H1 (cell line): ENCODE measurements around the gene TLE1. TPM values are rescaled to one million over a fixed set of nuclear protein-coding genes. Genes with fewer than 3 reads are reported as not detected.

ENCODE experiments used
- CTCF ChIA-PET: fragments of 300-600 bp; sonication (Branson Sonifier 250); formaldehyde crosslinking; loops from one replicate; lab custom pipeline; 2021; ENCODE audit not compliant: partially characterized antibody; lab: Charles Lee
- POLR2A ChIA-PET: fragments of 300-600 bp; sonication (Branson Sonifier 250); formaldehyde crosslinking; loops from one replicate; lab custom pipeline; 2021; ENCODE audit warnings: inconsistent platforms; ENCODE audit not compliant: partially characterized antibody; lab: Charles Lee
- DNase-seq, 2 experiments: peaks; one replicate each; pipeline versions ENCODE4 v3.0.0 to v3.0.0-alpha.2; 2010 to 2022; ENCODE audit warnings: low spot score in 2 of 2, low read depth in 1 of 2, mixed read lengths in 1 of 2
- FAIRE-seq: peaks from 2 replicates; lab custom pipeline; 2011; peaks lifted over from hg19 to GRCh38; lab: Jason Lieb, UNC
- H2AFZ ChIP-seq: 2 replicates; pipeline ENCODE4 v1.8.1; 2012; ENCODE audit warnings: low read length, inconsistent platforms
- H2AK5ac ChIP-seq: 2 replicates; pipeline ENCODE4 v1.6.1; 2013; ENCODE audit warnings: low read depth, low read length
- H2BK120ac ChIP-seq: replicated peaks from 2 replicates; pipeline ENCODE3; 2013; ENCODE audit warnings: low read depth, low read length, inconsistent platforms
- H2BK12ac ChIP-seq: 2 replicates; pipeline ENCODE4 v1.6.1; 2013; ENCODE audit warnings: low read depth, low read length
- H2BK15ac ChIP-seq: 2 replicates; pipeline ENCODE4 v1.6.1; 2013; ENCODE audit warnings: low read length
- H2BK20ac ChIP-seq: 2 replicates; pipeline ENCODE4 v1.6.1; 2013; ENCODE audit warnings: low read length
- H2BK5ac ChIP-seq: 2 replicates; pipeline ENCODE4 v1.6.1; 2013; ENCODE audit warnings: low read depth, low read length
- H3K14ac ChIP-seq: 2 replicates; pipeline ENCODE4 v1.6.1; 2013; ENCODE audit warnings: inconsistent platforms; ENCODE audit not compliant: insufficient read length
- H3K18ac ChIP-seq: 2 replicates; pipeline ENCODE4 v1.6.1; 2013; ENCODE audit warnings: low read length; ENCODE audit errors: extremely low read depth
- H3K23ac ChIP-seq: 2 replicates; pipeline ENCODE4 v1.6.1; 2013; ENCODE audit warnings: inconsistent platforms; ENCODE audit not compliant: insufficient read length
- H3K23me2 ChIP-seq: 2 replicates; pipeline ENCODE4 v1.6.1; 2013; ENCODE audit warnings: low read depth, low read length
- H3K27ac ChIP-seq: 2 replicates; pipeline ENCODE4 v1.6.1; 2011; ENCODE audit warnings: low read depth, low read length, inconsistent platforms
- H3K27me3 ChIP-seq, 4 experiments: replicated peaks in 1 of 4; 1 replicate in 1 of 4; 2 replicates in 3 of 4; pipeline versions ENCODE4 v1.6.1 to v1.8.1; 2011 to 2013; ENCODE audit warnings: low read length in 3 of 4, mild to moderate bottlenecking in 3 of 4, inconsistent platforms in 2 of 4, mixed read lengths in 2 of 4, moderate library complexity in 1 of 4; ENCODE audit not compliant: control insufficient read depth in 3 of 4, insufficient read depth in 3 of 4; ENCODE audit errors: extremely low read depth in 1 of 4
- H3K36me3 ChIP-seq, 4 experiments: 2 replicates each; pipeline versions ENCODE4 v1.6.1 to v1.8.1; 2011 to 2013; ENCODE audit warnings: mild to moderate bottlenecking in 4 of 4, low read length in 3 of 4, moderate library complexity in 2 of 4, control low read depth in 1 of 4, inconsistent platforms in 1 of 4; ENCODE audit not compliant: insufficient read depth in 4 of 4, control insufficient read depth in 2 of 4
- H3K4ac ChIP-seq: replicated peaks from 2 replicates; pipeline ENCODE3; 2013; ENCODE audit warnings: low read length, low read depth, mixed read lengths, inconsistent platforms; ENCODE audit not compliant: insufficient read length
- H3K4me1 ChIP-seq, 4 experiments: replicated peaks in 1 of 4; 1 replicate in 1 of 4; 2 replicates in 3 of 4; pipeline versions ENCODE4 v1.6.1 to v1.8.1; 2011 to 2013; ENCODE audit warnings: low read length in 3 of 4, inconsistent platforms in 2 of 4, mixed read lengths in 1 of 4; ENCODE audit not compliant: insufficient read depth in 4 of 4, control insufficient read depth in 3 of 4
- H3K4me2 ChIP-seq, 2 experiments: 2 replicates each; pipeline versions ENCODE4 v1.6.1 to v1.8.1; 2011 to 2013; ENCODE audit warnings: low read depth in 2 of 2, low read length in 2 of 2, control low read depth in 1 of 2, inconsistent platforms in 1 of 2, mild to moderate bottlenecking in 1 of 2; ENCODE audit not compliant: insufficient read depth in 1 of 2
- H3K4me3 ChIP-seq, 4 experiments: fragments of 200-600, 300-600 bp in 1 of 4; sonication (generic), shearing (Covaris generic), sonication (Bioruptor Twin) in 1 of 4; 2 replicates each; pipeline versions ENCODE4 v1.5.1 to v1.8.1; 2011 to 2016; ENCODE audit warnings: low read length in 4 of 4, low read depth in 3 of 4, control low read depth in 2 of 4, inconsistent platforms in 2 of 4, mild to moderate bottlenecking in 2 of 4, mixed read lengths in 1 of 4, moderate library complexity in 1 of 4; ENCODE audit not compliant: insufficient read depth in 2 of 4; ENCODE audit errors: extremely low read depth in 1 of 4
- H3K56ac ChIP-seq: replicated peaks from 2 replicates; pipeline ENCODE3; 2013; ENCODE audit warnings: low read depth, mild to moderate bottlenecking, mixed read lengths, low read length, inconsistent platforms; ENCODE audit not compliant: insufficient read length
- H3K79me1 ChIP-seq: 2 replicates; pipeline ENCODE4 v1.6.1; 2013; ENCODE audit warnings: low read depth, low read length, control low read depth
- H3K79me2 ChIP-seq, 2 experiments: 2 replicates each; pipeline versions ENCODE4 v1.6.1 to v1.8.1; 2012 to 2013; ENCODE audit warnings: low read length in 2 of 2, mild to moderate bottlenecking in 2 of 2, inconsistent platforms in 1 of 2; ENCODE audit not compliant: insufficient read depth in 2 of 2, control insufficient read depth in 1 of 2
- H3K9ac ChIP-seq, 4 experiments: replicated peaks in 1 of 4; 1 replicate in 1 of 4; 2 replicates in 3 of 4; pipeline versions ENCODE4 v1.6.1 to v1.8.1; 2011 to 2013; ENCODE audit warnings: low read depth in 3 of 4, low read length in 3 of 4, control low read depth in 2 of 4, mild to moderate bottlenecking in 2 of 4, moderate library complexity in 2 of 4, inconsistent platforms in 1 of 4; ENCODE audit errors: extremely low read depth in 1 of 4
- H3K9me3 ChIP-seq, 2 experiments: 2 replicates each; pipeline versions ENCODE4 v1.6.1 to v1.8.1; 2012 to 2013; ENCODE audit warnings: mild to moderate bottlenecking in 2 of 2, moderate library complexity in 2 of 2, control low read depth in 1 of 2, inconsistent platforms in 1 of 2, low read depth in 1 of 2, low read length in 1 of 2, mixed read lengths in 1 of 2; ENCODE audit not compliant: insufficient read depth in 2 of 2
- H4K20me1 ChIP-seq, 2 experiments: replicated peaks in 1 of 2; 2 replicates each; pipeline versions ENCODE3 to v1.8.1; 2011 to 2013; ENCODE audit warnings: inconsistent platforms in 2 of 2, low read length in 2 of 2, mild to moderate bottlenecking in 1 of 2; ENCODE audit not compliant: insufficient read depth in 2 of 2, control insufficient read depth in 1 of 2
- H4K5ac ChIP-seq: 2 replicates; pipeline ENCODE4 v1.6.1; 2013; ENCODE audit warnings: low read length, low read depth, mixed read lengths, inconsistent platforms; ENCODE audit not compliant: insufficient read length
- H4K8ac ChIP-seq: 2 replicates; pipeline ENCODE4 v1.8.0; 2013; ENCODE audit warnings: mild to moderate bottlenecking, moderate library complexity, low read length, inconsistent platforms; ENCODE audit not compliant: insufficient read depth; ENCODE audit errors: extremely low read depth
- H4K91ac ChIP-seq: replicated peaks from 2 replicates; pipeline ENCODE3; 2013; ENCODE audit warnings: low read length, mixed read lengths, inconsistent platforms; ENCODE audit not compliant: insufficient read length
- ASH2L ChIP-seq: fragments of 200-600, 300-600 bp; sonication (generic); IDR thresholded peaks from one replicate; pipeline ENCODE4 v1.7.1; 2017; ENCODE audit warnings: low read length
- SP2 ChIP-seq: IDR thresholded peaks from 2 replicates; pipeline ENCODE4 v1.6.1; 2012; ENCODE audit warnings: mild to moderate bottlenecking, low read length, inconsistent platforms
- WGBS, 2 experiments: shearing (Covaris generic) in 1 of 2; methylation state at CpG; one replicate each; pipeline versions ENCODE4 v1.1.6 to v1.1.7; 2013 to 2015; ENCODE audit warnings: low lambda C conversion rate in 2 of 2, mixed read lengths in 2 of 2, inconsistent platforms in 1 of 2, low coverage in 1 of 2, missing lambda C conversion rate in 1 of 2; ENCODE audit not compliant: insufficient replicate concordance in 2 of 2, insufficient coverage in 1 of 2, insufficient read length in 1 of 2; ENCODE audit errors: extremely low coverage in 1 of 2, missing lambda C conversion rate in 1 of 2; 5-methylcytosine and 5-hydroxymethylcytosine counted together
- polyA plus RNA-seq, 7 experiments: library from polyadenylated mRNA; depleted of rRNA in 3 of 7; stranded (reverse) in 5 of 7; unstranded in 2 of 7; fragments of >200 nt in 5 of 7; fragments of 200-250 nt in 2 of 7; gene quantifications; 1 replicate in 5 of 7; 2 replicates in 1 of 7; 4 replicates in 1 of 7; pipeline versions ENCODE4 v1.2.1 to v1.2.3, GENCODE V29; 2011 to 2013; ENCODE audit warnings: missing spikeins in 2 of 7, mixed read lengths in 2 of 7
- total RNA-seq: library from RNA; stranded (reverse); fragmentation: NEBNext Ultra II Directional; extraction: Animal tissue kit (Norgen Biotek cat#: 25700); gene quantifications from 2 replicates; pipeline ENCODE4 v1.2.1, GENCODE V29; 2021

The TLE1 gene
- total and polyA plus RNA-seq, 2 of the 8 experiments (the other 6 are each of a cell fraction or from before 2014, with no cell fraction given) = 81.8 to 91.6 TPM

DNA sequence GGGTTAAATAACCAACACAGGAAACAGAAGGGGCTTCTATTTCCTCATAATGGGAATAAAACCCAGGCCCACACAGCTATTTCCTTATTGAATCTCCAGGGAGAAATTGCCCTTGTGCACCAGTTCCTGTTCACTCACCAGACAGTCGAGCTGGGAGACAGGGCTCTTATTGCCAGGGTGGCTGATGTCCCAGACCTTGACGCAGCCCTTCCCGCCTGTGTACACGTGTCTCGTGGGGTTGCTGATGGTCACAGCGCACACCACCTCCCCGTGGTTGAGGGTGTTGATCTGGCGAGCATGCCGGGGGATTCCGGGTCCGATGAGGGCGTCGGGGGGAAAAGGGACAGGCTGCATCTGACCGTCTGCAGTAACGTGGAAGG is 96.5 kb downstream of the TLE1 start:
- CTCF ChIA-PET = no interaction called here
- POLR2A ChIA-PET = no interaction called here
- no peak for DNase-seq

More for the DNA sequence above, 96.5 kb downstream of the TLE1 start:
- no peak overlapping the region for H3K18ac ChIP-seq
- no peak overlapping the region for H4K8ac ChIP-seq
- no peaks in the 10 kb centered on the region; the same call in 1 of the 2 replicates for H3K23me2 ChIP-seq
- H2BK15ac ChIP-seq = no peak overlapping the region
- TF ChIP-seq ASH2L = no peak
- TF ChIP-seq SP2 = no peak
- peak overlapping the region; percentile 67 for H4K91ac ChIP-seq
- H3K14ac ChIP-seq = no peak overlapping the region
- H2BK120ac ChIP-seq = no peak overlapping the region
- H2BK5ac ChIP-seq = peak overlapping the region; percentile 91; the same call in 1 of the 2 replicates
- peaks cover 8 to 47% (median 37%) of the 10 kb centered on the region in 4 experiments; a peak in 7 of 8 replicates for H3K36me3 ChIP-seq
- no peak overlapping the region for H3K4ac ChIP-seq
- H3K9me3 ChIP-seq = no peaks in the 10 kb centered on the region
- H2BK20ac ChIP-seq = no peak overlapping the region
- H3K79me2 ChIP-seq = peaks cover 0 to 25% of the 10 kb centered on the region in 2 experiments; a peak in 2 of 4 replicates
- H3K23ac ChIP-seq = no peak overlapping the region
- H3K4me1 ChIP-seq = peaks cover 8 to 22% (median 15%) of the 10 kb centered on the region in 4 experiments
- no peaks in the 10 kb centered on the region; the same call in 1 of the 2 replicates for H3K79me1 ChIP-seq
- no peaks in the 10 kb centered on the region for H3K27me3 ChIP-seq
- no peak overlapping the region for H3K27ac ChIP-seq
- H3K4me3 ChIP-seq = no peak overlapping the region
- no peak overlapping the region for H3K56ac ChIP-seq
- H4K5ac ChIP-seq = no peak overlapping the region
- no peak overlapping the region for H3K9ac ChIP-seq
- H2BK12ac ChIP-seq = no peak overlapping the region
- peak overlapping the region; percentile 96; the same call in 1 of the 2 replicates for H2AK5ac ChIP-seq
- no peak overlapping the region for H2AFZ ChIP-seq
- H3K4me2 ChIP-seq = no peak overlapping the region
- no peak for FAIRE-seq
- 96% methylated on average over 15 of the region's 15 CpGs; no CpG with 5 or more reads in 1 of the 2 experiments for WGBS, 2 experiments
- H4K20me1 ChIP-seq = peaks cover 5 to 6% of the 10 kb centered on the region in 2 experiments
